Epithelial cell of proximal tubule (primary cell): Measurements from ENCODE around the gene ADCK1. TPM values are rescaled to one million over a fixed set of nuclear protein-coding genes. Genes with fewer than 3 reads are reported as not detected.

ENCODE experiments used
- DNase-seq: peaks from one replicate; pipeline ENCODE4 v3.0.0-alpha.2; 2011; ENCODE audit warnings: low read depth
- H3K4me3 ChIP-seq: 2 replicates; pipeline ENCODE4 v1.5.1; 2011; ENCODE audit warnings: low read depth, mild to moderate bottlenecking, low read length
- total RNA-seq: library from RNA; depleted of rRNA; stranded (reverse); fragments of >200 nt; gene quantifications from 2 replicates; pipeline ENCODE4 v1.2.3, GENCODE V29; 2015
- TF ChIP-seq, protein P1 (sequence below): conservative IDR thresholded peaks from 2 replicates; pipeline ENCODE4 v1.5.1; 2012; ENCODE audit warnings: low read depth, mild to moderate bottlenecking, low read length

Gene ADCK1
- total RNA-seq, 1 donor from 2014 or later, result 4.3 TPM

DNA sequence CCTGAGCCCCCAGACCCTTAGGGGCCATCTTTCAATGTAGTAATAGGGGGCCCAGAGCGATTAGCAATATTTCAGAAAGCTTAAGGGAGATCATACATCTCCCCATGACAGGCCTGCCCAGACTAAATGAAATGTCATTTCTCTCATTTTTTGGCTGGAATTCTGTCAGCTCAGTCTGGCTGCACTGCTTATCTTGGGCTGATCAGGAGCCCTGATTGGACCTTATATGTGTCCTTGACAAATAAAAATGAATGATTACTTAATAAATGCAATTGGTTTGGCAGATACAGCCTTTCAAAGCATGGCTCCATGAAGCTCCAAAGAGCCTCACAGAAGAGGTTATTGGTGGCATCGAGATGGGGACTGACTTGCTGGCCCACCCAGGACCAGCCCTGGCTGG lies 121.9 kb downstream of the ADCK1 start:
- no peak overlapping the region for H3K4me3 ChIP-seq
- DNase-seq, result no peak
- TF ChIP-seq, protein P1, sequence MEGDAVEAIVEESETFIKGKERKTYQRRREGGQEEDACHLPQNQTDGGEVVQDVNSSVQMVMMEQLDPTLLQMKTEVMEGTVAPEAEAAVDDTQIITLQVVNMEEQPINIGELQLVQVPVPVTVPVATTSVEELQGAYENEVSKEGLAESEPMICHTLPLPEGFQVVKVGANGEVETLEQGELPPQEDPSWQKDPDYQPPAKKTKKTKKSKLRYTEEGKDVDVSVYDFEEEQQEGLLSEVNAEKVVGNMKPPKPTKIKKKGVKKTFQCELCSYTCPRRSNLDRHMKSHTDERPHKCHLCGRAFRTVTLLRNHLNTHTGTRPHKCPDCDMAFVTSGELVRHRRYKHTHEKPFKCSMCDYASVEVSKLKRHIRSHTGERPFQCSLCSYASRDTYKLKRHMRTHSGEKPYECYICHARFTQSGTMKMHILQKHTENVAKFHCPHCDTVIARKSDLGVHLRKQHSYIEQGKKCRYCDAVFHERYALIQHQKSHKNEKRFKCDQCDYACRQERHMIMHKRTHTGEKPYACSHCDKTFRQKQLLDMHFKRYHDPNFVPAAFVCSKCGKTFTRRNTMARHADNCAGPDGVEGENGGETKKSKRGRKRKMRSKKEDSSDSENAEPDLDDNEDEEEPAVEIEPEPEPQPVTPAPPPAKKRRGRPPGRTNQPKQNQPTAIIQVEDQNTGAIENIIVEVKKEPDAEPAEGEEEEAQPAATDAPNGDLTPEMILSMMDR, result no peak

DNA sequence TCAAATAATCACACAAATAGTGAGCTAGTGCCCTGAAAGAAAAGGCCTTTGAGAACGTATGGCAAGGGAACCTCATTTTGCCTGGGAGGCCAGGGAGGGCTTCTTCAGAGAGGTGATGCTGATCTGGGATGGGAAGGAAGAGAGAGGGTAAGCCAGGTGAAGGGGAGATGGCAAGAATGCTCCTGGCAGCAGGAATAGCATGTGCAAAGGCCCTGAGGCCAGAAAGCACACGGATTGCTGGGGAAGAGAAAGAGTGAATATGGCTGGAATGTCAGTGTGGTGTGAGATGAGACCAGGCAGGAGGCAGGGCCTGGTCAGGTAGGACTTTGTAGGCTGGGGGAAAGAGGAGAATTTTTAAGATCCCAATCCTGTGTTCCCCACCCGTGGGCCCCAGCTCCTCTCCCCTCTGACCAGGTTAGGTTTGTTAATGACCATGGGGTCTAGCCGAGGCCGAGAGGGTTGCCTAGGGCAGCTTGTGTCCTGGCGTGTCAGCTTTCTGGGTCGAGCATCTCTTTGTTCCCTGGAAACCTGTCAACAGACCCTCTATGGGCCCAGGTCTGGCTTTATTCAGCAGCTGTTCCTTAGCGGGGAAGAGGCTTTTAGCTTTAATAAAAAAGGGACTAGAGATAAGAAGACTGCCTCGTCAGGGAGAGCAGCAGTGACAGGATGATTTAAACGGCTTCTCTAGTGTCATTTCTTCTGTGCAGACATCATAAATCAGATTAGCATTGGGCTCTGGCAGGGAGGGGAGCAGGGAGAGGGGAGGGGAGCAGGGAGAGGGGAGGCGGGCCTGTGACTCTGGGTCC lies 123.4 kb downstream of the ADCK1 start:
- H3K4me3 ChIP-seq, result no peak overlapping the region
- no peak for DNase-seq
- TF ChIP-seq, protein P1, result no peak

DNA sequence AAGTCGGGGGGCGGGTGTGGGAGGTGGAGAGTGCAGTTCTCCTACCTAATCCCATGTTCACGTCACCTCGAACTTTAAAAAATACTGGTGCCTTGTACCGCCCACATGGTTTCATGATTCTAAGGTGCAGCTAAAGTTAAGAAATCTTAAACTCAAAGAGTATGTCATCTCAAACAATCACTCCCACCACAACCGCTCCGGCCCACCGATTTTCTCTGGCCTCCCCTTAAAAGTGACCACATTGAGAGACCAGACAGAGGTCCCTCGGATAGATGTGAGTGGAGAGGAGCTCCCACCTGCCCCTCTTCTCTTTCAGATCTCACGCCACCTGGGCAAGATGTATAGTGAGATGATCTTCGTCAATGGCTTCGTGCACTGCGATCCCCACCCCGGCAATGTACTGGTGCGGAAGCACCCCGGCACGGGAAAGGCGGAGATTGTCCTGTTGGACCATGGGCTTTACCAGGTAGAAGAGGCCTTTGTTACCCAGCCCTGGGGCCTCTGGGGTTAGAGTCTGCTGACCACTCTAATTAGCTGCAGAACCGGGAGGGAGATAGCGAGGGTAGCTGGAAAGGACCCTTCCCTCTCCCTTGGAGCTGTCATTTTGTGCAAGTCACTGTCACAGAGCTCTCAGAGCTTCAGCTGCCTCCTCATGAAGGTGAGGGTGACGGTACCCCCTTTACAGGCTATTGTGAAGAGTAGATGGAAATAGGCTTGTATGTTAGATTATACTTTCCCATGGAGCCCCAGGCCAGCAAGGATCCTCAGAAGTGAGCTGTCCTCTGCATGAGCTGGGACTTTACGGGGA lies 124.4 kb downstream of the ADCK1 start:
- TF ChIP-seq, protein P1, result no peak
- no peak for DNase-seq
- H3K4me3 ChIP-seq, result no peak overlapping the region

DNA sequence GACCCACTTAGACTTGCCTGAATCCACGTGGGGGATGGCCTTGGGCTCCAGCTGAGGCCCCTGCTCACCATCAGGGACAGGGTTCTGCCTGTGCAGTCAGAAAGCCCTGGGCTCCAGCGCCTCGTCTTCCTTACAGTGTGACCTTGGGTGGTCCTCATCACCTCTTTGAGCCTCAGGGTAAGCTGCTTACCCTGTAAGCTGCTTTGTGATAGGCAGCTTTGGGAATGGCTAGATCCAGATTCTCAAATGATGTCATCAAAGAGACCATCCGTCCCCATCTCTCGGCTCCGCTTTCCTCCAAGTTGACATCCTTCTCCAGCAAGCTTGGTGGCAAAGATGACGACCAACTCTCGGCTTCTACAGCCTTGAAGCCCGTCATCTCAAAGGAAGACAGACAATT lies 127.0 kb downstream of the ADCK1 start:
- H3K4me3 ChIP-seq, result no peak overlapping the region
- DNase-seq, result no peak
- TF ChIP-seq, protein P1, result no peak

DNA sequence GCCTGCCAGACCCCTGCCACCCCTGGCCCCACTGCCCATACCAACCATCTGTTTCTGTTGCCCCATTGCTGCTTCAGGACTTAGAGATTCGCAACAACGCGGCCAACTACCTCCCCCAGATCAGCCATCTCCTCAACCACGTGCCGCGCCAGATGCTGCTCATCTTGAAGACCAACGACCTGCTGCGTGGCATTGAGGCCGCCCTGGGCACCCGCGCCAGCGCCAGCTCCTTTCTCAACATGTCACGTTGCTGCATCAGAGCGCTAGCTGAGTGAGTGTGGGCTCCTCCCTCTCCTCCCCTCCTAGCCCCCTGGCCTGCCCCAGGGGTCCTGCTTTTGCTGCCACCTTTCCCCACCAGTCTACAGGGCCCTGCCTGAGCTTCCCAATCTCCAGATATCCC lies 131.5 kb downstream of the ADCK1 start:
- DNase-seq, result no peak
- no peak overlapping the region for H3K4me3 ChIP-seq
- TF ChIP-seq, protein P1, result no peak

DNA sequence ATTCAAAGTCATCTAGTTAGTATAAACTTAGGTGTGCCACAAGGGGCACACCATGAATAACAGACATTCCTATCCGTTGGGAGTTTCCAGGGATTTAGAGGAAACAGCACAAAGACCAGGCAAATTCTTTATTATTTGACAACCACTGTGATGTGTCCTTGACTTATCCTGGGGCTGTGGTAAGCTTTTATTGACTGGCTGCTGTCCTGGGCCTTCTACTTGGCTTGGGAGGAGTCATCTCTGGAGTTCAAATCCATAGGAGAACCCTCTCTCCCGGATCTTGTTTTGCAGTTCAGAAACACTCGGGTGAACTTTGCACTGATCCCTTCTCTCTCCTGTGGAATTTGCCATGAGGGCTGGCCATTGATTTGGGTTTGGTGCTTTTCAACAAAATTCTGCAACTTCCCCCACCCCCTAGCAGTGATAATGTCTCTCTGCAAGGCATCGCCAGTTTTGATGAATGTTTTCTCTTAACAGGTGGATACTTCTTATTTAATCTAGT lies 136.3 kb downstream of the ADCK1 start:
- TF ChIP-seq, protein P1, result no peak
- H3K4me3 ChIP-seq, result no peak overlapping the region
- DNase-seq, result no peak
